DMS53 (cell line): Measurements from ENCODE around the gene DCLK2.

ENCODE experiments used
- DNase-seq: peaks from one replicate; lab custom pipeline; 2025; lab: John Stamatoyannopoulos, UW

Gene DCLK2

DNA sequence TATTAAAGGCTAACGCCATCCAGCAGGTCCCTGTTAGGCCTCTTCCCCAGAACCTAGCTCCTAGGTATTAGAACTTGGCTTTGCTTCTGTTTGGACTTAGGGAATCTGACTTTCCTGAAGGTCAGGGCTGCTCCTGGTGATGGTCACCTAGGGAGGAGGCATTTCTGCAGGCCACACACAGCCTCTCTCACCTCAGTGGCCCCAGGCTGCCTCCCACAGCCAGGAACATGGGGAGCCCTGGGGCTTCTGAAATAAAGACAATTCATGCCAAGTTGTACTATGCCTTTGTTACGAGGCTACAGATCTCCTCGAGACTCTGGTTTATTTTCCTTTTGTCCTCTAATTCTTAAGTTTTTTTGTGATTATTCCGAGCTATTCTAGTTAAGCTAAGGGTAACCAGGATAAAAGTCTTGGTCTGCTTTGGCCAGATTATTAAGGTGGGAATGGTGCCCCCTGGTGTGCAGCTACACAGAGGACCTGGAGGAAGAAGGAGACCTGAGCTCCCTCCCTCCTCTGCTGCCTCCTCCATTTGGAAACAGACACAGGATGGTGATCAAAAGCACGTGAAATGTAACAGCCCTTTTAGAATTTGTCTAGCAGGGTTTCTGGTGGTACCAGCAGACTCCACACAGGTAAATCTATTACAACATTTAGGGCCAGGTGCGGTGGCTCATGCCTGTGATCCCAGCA is 131.0 kb downstream of the DCLK2 start:
- peak; percentile 59 for DNase-seq

DNA sequence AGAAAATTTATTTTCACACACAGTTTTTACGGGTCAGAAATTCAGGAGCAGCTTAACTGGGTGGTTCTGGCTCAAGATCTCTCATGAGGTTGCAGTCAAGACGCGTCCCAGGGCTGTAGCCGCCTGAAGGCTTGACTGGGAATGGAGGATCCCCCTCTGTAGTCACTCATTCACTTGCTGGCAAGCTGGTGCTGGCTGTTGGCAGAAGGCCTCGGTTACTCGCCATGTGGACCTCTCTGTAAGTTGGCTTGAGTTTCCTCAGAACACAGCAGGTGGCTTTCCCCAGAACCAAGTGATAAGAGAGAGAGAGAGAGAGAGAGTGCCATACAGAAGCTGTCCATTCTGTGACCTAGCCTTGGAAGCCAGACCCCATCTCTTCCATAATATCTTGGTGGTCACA is 132.8 kb downstream of the DCLK2 start:
- DNase-seq: no peak

DNA sequence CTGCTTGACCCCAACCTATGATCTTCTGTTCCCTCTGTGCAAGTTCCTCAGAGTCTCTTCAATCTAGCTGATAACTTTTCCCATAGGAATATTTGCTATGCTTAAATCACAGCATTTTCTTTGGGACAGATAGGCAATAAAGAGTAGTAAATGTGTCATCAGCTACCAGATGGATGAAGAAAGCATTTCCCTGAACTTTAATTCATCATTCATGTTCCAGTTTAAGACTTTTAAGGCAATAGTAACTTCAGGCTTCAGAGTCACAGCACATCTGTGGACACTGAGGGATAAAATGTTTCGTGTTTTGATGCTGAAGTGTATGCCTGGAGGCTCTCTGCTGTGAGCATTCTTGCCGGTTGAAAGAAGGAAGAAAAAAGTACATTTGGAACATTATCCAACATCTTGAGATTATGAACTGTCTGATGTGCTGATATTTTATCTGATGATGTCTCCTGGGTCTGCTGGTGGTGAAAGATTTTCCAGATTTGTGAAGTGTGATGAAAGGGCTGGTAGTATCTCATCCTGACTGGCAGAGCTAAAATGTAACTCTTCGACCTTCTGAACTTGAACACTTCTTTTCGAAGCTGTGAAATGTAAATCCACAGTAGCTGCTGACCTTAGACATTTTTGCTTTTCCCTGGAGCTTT is 133.7 kb downstream of the DCLK2 start:
- DNase-seq: no peak

DNA sequence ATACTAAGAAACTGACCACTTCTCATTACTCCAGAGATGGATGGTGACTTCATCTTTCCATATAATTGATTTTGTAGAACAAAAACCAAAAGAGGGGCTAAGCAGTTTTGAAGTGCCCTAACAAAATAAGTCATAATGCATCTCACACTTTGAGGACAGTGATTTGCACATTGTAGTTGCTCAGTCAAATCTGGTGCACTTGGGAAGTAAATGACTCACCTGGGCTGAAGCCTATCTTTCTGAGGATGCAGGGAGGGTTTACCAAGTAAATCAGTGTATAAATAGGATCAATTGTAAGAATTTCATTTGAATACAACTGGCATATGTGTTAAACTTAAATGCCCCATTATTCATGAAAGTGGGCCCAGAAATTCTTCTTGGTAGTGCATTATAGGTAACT is 134.2 kb downstream of the DCLK2 start:
- no peak for DNase-seq

DNA sequence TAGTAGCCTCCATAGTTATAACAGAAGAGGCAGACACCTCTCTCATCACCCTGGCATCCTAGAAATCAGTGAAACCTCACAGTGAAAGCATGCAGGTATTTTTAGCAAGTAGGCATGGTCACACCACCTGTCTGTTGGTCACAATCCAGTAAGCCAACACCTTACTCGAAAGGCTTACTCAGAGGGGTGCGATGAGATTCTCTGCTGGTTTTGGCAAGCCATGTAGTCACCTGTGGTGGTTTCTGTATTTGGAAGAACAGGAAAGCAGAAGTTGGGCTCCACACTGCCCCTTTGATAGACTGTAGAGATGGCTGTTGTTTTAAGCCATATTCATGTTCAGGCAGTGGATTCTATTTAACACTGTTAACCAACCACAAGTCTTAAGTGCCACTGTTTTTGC is 134.7 kb downstream of the DCLK2 start:
- DNase-seq: no peak

DNA sequence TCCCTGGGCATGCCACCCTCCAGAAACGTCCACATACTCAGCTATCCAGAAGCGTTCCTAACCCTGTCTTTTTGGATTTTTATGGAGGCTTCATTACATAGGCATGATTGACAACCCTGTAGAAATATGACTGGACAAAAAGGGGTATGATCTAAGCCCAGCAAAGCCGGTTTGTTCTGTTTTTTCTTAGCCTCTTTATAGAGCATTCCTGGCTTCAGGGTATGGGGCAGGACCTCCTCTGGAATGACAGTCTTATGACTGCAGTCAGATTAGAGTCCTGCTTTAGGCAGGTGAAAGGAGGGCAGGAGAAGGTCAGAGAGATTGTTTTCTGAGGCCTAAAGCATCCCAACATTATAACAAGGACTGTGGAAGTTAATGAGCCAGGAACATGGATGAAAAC is 137.4 kb downstream of the DCLK2 start:
- peak; percentile 3 for DNase-seq

DNA sequence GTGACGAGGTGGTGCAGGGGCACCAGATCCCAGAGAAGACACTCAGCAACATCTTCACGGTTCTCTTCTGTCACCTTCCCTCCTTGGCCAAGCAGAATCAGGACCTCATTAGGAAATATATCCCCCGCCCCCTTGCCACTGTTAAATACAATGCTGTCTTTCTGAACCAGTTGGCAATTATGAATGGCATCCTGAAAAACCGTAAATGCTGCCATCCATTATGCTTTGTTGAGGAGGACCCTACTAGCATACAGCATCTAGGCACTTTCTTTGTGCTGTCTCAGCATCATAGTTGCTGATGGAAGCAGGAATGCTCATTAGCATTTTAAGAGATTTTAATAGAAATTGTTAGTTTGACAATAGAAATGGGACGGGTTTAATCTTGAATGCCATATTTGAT is 138.5 kb downstream of the DCLK2 start:
- DNase-seq: no peak

DNA sequence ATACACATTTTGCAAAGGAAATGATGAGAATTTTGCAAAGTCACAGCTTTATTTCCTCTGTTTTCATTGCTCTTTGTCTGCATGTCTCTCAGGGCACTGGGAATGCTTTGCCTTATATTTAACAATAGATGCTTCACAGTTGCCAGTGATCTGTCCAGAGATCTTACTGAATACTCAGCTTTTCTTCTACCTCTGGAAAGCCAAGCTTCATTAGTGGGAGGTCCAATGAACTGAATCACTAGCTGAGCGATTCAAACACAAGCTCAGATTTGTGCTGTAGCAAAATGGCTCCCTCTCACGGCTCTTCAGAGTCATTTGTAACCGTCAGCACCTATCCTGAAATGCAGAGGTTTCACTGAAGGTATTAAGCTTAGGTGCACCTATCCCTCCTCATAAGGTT is 138.9 kb downstream of the DCLK2 start:
- peak; percentile 76 for DNase-seq

DNA sequence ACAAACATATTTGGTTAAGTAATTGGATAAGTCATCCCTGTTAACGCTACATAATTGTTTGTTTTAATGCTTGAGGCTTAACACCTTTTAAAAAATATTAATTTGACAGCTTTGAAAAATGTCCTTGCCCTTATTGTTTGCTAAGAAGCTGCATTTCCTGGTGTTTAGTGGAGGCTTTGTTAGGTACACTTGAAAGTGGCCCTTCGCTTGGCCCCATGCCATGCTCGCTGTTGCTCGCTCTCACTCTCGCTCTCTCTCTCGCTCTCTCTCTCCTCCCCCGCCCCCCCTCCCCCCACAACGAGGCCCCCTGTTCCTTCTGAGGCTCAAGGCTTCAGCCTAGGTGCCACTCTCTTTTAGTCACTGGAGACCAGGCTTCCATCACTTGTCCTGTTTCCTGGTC is 139.6 kb downstream of the DCLK2 start:
- peak; percentile 76 for DNase-seq

DNA sequence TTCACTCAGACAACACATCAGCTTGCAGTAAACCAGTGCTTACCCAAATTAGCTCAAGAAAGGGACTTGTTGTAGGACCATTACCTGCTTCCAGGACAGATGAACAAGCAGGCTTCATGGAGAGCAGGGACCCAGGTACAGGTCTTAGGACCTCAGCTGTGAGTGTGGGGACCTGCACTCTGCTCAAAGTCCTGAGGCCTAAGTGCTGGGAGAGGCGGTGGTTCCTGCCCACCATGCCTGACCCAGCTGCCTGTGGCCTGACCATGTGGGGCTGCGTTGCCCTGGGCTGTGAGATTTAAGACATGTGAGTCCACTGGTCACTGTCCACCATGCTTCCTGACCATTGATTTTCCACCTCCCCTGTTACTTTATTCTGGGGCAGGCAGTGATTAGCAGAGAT is 140.2 kb downstream of the DCLK2 start:
- DNase-seq: no peak

DNA sequence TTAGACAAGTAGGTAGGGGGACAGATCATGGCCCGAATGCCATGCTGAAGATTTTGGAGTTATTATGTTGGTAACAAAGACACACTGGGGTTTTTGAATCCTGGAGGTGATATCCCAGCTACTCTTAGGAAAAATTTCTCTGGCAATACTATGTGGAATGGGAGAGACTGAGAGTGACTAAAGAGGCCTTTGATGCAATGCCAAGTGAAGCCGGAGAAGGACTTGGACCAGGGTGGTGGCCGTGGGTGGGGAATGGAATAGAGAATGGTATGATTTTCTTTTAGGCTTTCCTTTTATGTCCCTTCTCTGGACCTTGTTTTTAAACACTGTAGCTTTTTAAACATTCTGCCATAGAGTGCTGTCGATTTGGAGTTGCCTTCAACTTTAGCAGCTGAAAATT is 141.6 kb downstream of the DCLK2 start:
- DNase-seq: no peak

DNA sequence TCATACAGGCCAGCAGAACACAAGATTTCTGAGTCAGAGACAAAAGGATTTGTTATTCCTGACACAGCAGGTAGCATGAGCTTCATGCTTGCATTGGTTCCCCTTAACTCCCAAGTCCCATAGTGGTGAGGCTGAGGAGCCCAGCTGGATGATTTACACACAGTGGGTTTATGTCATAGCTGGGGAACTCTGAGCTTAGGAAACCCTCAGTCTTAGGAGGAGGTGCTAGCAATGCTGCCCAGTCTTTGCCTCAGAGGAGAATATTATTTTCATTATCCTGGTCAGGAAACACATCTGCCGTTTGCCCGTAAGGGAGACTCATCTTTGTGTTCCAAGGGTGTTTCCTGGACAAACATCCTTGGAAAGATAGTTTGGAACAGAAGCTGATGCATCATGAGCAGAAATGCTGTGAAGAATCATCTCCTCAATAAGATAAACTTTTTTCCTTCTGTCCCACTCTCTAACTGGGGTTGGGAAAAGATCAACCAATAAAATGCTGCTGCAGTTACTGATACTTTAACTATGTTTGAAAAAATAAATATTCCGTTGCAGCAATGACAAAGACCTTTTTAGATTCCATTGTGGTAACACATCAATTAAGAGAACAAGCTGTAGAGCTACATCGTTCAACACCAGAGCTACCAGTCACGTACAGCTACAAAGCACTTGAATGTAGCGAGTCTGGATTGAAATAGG is 146.8 kb downstream of the DCLK2 start:
- DNase-seq: no peak

DNA sequence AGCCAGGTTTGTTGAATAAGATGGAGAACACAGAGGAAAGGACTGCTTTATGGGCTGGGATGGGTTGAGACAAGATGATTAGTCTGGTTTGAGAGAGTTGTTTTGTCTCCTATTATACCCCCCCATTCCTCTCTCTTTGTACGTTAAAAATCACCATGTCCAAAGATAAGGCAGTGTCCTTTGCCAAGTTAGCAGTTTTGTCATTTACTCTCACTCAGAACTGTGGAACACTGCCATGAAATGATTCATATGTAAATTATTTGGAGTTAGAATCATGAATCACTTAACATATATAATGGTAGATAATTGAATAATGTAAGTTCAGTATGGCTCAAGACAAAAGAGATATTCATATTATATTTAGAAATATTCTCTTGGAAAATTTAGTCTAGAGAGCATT is 151.3 kb downstream of the DCLK2 start:
- no peak for DNase-seq

DNA sequence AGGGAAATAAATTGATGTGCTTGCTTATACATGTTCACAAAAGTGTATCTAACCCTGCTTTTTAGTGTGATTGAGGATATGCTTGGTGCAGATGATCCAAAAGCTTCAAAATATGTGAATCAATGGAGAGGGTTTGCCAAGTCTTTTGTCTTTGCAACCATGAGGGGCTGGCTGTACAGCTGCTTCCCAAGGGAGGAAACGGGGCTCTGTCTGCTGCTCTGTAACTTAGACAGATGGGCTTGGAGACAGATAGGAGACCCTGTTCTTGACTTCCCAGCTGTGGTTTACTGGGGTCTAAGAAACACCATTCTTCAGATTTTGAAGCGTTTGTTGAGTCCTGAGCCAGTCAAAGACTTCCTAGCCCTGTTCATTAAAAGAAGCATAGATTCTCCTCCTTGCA is 152.3 kb downstream of the DCLK2 start:
- DNase-seq: no peak

DNA sequence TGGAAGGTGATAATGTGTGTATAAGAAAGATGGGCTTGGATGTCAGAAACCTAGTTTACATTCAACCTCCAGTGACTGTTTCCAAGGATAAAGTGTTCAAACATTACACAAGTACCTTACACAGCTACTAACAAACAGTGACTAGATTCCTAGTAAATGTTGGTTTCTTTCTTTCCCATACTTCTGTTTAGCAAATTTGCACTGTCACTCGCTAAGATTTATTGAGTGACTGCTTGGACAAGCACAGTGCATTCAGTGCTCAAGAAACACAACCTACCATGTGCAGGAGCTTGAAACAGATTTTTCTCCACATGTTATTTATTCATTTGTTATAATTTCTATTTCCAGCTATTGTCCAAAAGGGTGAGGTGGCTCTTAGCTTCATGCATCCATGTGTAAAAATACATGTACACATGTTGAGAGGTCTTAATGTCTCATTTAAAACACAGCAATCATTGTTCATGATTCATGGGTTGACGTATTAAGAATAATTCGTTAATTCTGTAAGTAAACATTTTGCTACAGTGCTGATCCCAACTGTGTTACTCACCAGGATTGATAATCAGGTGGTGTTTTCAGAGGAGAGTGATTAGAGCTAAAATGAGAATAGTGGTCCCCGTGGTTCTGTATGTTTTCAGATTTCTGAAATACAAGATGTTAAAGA is 153.0 kb downstream of the DCLK2 start:
- no peak for DNase-seq

DNA sequence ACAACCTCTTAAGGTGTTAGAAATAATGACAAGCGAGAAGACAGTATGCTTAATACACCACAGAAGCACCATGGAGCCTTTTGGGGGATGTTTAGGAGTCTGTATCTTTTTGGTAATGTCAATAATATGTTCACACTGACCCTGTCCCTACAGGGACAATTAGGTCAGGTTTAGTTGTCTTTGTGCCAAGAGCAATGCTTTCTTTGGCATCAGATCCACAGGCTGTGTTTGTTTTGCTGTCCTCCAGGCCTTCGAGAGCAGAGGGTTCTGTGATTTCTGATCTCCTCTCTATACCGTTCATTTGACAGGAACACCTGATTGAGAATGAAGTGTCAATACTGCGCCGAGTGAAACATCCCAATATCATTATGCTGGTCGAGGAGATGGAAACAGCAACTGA is 153.8 kb downstream of the DCLK2 start:
- DNase-seq: no peak

DNA sequence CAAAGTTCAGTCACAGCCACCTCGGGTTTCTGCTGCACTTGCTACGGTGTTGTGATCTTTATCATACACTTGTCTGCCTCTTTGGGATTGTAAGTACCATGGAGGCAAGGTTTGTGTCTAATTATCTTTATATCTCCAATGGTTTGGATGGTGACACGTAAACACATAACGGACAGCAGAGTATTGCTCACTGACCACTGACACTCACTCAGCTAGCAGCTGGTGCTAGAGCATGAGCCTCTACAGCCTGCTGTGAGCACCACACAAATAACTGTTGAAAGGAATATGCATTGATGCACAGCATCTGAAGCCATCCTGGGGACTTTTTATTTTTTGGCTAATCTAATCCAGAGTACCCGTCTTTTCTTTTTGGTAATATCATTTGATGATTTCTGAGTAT is 156.0 kb downstream of the DCLK2 start:
- DNase-seq: no peak

DNA sequence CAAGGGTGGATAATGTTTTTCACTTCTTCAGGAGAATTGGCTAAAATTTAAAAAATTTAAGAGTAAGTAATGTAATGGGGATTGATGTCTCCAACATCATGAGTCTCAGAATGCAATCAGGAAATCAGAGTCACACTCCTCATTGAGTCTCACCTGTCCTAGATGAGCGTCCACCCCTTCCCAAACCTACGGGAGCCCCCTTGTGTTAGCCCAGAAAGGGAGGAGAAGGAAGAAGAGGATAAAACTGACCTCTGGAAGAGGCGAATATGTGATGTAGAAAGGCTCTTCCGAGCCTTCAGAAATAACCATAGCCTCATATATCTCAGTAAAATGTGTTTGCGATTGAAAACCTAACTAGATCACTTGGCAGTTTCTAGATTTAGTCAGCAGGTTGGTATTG is 157.1 kb downstream of the DCLK2 start:
- DNase-seq: no peak

DNA sequence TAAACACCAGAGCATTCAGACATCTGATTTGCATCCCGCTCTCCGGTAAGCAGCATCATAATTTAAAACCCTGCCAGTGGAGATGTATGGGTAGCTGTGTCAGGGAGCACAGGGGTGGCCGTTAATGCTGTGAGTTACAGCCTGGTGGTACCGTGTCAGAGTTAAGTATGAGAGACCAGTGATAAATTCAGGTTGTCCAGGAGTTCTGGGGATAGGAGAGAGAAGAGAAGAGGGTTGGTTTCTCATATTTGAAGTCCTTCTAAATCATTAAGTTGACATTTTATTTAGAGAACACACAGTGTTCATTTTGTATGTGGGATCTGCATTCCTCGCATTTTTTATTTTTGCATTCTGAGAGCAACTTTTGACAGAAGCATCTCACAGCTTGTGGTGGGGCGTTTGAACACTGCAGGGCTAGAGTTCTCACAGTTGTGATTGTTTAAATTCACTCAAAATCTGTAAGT is 157.6 kb downstream of the DCLK2 start:
- DNase-seq: no peak

DNA sequence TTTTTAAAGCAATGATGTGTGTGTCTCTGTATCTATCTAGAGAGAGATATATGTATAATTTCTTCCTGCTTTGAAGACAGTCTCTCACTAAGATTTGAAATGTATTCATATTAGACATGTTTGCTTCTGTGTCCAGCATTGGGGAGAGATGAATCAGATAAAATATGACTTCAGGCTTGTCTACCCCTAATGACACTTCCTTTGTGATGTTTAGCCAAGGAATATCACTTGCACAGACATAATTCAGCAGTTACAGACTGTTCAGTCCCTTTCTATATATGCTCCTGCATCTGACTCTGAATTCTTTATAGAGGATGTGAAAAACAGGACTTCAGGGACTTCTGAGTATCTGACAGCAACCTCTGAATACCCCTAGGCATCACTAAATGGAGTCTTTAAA is 158.4 kb downstream of the DCLK2 start:
- DNase-seq: no peak

DNA sequence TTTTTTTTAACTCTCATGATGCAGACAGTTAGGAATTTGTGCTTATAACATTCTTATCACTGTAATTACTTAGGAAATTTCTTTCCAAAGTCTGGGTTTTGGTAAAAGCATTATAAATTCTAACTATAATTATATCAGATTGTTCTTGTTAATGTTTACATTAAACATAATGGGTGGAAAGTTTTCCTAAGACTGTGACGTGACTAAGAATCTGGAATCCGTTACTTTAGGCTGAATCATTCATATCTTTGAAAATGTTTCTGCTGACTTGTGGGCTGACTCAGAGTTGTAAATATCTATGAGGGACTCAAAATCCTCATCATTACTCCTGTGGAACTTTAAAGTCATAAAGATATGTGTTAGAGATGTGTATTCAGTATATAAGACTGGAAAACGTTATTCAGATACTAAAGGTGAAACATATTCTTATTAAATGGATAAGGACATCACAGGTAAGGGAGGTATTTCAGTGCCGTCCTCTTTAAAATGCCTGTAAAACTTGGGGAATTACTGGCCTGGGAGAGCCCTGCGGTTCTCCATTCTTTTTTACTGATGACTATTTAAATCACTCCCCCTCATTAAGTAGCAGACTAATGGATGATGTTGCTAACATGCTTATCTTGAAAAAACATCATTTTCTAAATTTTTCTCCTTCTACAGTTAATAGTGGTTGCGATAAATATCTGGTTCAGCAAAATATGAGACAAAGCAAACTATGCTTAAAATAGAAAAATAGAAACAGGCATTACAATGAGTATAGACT is 159.0 kb downstream of the DCLK2 start:
- DNase-seq: no peak

DNA sequence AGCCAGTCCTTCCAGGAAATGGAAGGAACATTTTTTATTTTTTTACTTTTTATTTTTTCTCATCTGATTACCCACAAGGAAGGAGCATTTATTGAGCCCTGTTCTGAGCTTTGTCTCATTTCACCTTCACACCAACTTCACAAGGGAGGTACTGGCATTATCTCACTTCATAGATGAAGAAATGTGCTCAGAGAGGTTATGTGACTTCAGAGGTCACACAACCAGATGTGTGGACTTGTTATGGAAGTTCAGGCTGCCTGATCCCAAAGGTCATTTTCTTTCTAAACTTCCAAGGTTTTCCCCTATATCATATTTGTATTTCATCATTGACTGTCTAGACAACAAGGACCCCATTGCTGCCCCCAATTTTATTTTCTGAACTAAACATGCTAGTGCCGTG is 160.3 kb downstream of the DCLK2 start:
- no peak for DNase-seq
